ENCODE results near the gene CELA2B.

- TF ChIP-seq POLR2AphosphoS5 (IDR thresholded peaks at IDR 0.05) (no peak), CTCF (IDR thresholded peaks at IDR 0.05) (no peak), POLR2A (IDR thresholded peaks at IDR 0.05) (no peak), EP300 (IDR thresholded peaks at IDR 0.05) (no peak)
Measured at GRCh38 chr1:15439325-15439724, 36.6 kb upstream of the CELA2B start.
